Upper lobe of left lung (tissue), 4 donors: Measurements from ENCODE around the gene MED12.

Source experiments
- CTCF ChIP-seq, 6 experiments: fragments of 450-650 bp in 4 of 6; fragments of 200-600 bp in 2 of 6; sonication (generic) in 2 of 6; IDR thresholded peaks; one replicate each; pipeline ENCODE4 v1.5.1; 2016 to 2019; ENCODE audit warnings: antibody characterized with exemption in 6 of 6
- EP300 ChIP-seq, 4 donors: sonication (generic); formaldehyde crosslinking; IDR thresholded peaks; one replicate each; pipeline ENCODE4 v1.5.1; 2017; ENCODE audit warnings: antibody characterized with exemption in 4 of 4, control low read depth in 2 of 4
- POLR2A ChIP-seq, 4 donors: fragments of 450-650 bp; IDR thresholded peaks; one replicate each; pipeline ENCODE4 v1.5.1; 2016 to 2017; ENCODE audit warnings: antibody characterized with exemption in 4 of 4, mild to moderate bottlenecking in 2 of 4

- TF ChIP-seq CTCF (IDR thresholded peaks at IDR 0.05) (no peak), POLR2A (IDR thresholded peaks at IDR 0.05) (no peak), EP300 (IDR thresholded peaks at IDR 0.05) (no peak)
Measured at GRCh38 chrX:71148278-71148663, 29.9 kb downstream of the MED12 start.
